PFSK-1 (cell line): ENCODE results near the gene YWHAB.

Experiments
- FOXP2 ChIP-seq: optimal IDR thresholded peaks from 2 replicates; pipeline ENCODE3; 2011; ENCODE audit warnings: borderline replicate concordance, control low read depth, inconsistent platforms; ENCODE audit not compliant: insufficient read depth; ENCODE audit errors: extremely low read length, extremely low read depth
- POLR2AphosphoS5 ChIP-seq: IDR thresholded peaks from 2 replicates; pipeline ENCODE4 v1.6.1; 2012; ENCODE audit warnings: low read depth, mild to moderate bottlenecking, control low read depth, low read length, moderate library complexity
- REST ChIP-seq, 2 experiments: IDR thresholded peaks; 2 replicates each; pipeline versions ENCODE4 v1.6.1 to v1.8.0; 2011 to 2012; ENCODE audit warnings: low read depth in 2 of 2, low read length in 2 of 2, control low read depth in 1 of 2, inconsistent platforms in 1 of 2, mild to moderate bottlenecking in 1 of 2, moderate library complexity in 1 of 2; ENCODE audit not compliant: insufficient read depth in 1 of 2
- SIN3A ChIP-seq: IDR thresholded peaks from 2 replicates; pipeline ENCODE4 v1.6.1; 2012; ENCODE audit warnings: mild to moderate bottlenecking, low read length, moderate library complexity, borderline replicate concordance; ENCODE audit not compliant: insufficient read depth
- TAF1 ChIP-seq: IDR thresholded peaks from 2 replicates; pipeline ENCODE4 v1.6.1; 2012; ENCODE audit warnings: low read length, control low read depth, borderline replicate concordance; ENCODE audit not compliant: insufficient read depth

Gene YWHAB

GRCh38 chr20:44894959-44895358, 9.5 kb downstream of the YWHAB start:
- no peak for TF ChIP-seq FOXP2
- no peak for TF ChIP-seq REST (IDR thresholded peaks at IDR 0.05; ENCODE audit: insufficient read depth in 1 of 2, low read depth in 2 of 2, low read length in 2 of 2)
- TF ChIP-seq SIN3A, result no peak
- TF ChIP-seq TAF1, result no peak
- no peak for TF ChIP-seq POLR2AphosphoS5

DNA sequence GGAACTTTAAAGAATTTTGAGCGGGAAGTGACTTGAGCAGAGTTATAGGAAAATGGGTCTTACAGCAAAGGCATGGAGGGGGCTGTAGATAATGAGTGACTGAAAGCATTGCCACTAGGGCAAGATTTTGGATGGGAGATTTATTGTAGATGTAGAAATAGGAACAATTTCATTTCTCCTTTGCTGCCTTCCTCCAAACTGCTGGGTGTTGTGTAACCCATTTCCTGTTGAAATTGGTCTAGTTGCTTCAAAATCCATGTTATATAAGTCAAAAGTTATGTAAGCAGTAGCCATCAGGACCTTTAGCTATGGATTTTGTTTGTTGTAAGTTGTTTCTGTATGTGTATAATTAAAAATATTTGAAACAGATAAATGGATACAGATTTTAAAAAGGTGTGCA, 11.1 kb downstream of the YWHAB start:
- no peak for TF ChIP-seq TAF1
- no peak for TF ChIP-seq SIN3A
- no peak for TF ChIP-seq FOXP2
- TF ChIP-seq POLR2AphosphoS5, result no peak
- no peak for TF ChIP-seq REST (IDR thresholded peaks at IDR 0.05; ENCODE audit: insufficient read depth in 1 of 2, low read depth in 2 of 2, low read length in 2 of 2)

DNA sequence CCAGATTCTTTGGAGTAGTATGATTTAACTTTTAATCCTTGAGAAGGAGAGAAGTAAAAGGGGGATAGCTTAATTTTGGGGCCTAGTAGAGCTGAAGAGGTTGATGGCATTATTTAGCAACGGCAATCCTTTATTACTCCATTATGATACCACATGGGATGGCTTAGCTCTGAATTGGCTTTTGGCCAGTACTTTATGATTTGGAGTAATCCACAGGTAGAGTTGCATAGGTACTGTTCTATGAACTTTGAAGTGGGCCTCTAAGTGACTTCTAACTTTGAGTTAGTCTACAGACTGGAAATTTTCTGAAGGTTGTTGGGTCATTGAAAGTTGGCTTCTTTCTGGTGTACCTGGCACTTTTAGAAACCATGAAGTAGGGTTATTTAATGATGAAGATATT, 11.6 kb downstream of the YWHAB start:
- TF ChIP-seq REST (IDR thresholded peaks at IDR 0.05; ENCODE audit: insufficient read depth in 1 of 2, low read depth in 2 of 2, low read length in 2 of 2) (no peak), POLR2AphosphoS5 (no peak)

- TF ChIP-seq SIN3A, result no peak
- no peak for TF ChIP-seq REST (IDR thresholded peaks at IDR 0.05; ENCODE audit: insufficient read depth in 1 of 2, low read depth in 2 of 2, low read length in 2 of 2)
- TF ChIP-seq POLR2AphosphoS5, result no peak
- TF ChIP-seq TAF1, result no peak
- no peak for TF ChIP-seq FOXP2
Measured at GRCh38 chr20:44900231-44900854, 14.8 kb downstream of the YWHAB start.

DNA sequence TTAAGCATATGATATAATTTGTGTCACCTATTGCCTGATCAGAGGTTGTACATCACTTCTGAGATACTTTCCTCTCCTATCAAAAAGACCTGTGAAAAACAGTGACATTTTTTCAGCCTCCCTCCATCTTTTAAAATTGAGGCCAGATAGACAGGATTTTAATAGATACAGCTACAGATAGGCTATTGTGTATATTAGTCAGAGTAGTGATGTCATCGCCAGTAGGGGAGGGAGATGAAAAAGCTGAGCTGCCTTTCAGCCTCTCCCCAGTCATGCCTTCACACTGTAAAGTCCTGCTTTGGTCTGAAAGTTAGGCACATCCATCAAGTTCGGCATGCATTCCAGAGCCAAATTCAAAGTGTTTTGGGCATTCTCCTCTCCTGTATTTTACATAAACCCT, 16.5 kb downstream of the YWHAB start:
- no peak for TF ChIP-seq FOXP2
- TF ChIP-seq SIN3A, result no peak
- no peak for TF ChIP-seq REST (IDR thresholded peaks at IDR 0.05; ENCODE audit: insufficient read depth in 1 of 2, low read depth in 2 of 2, low read length in 2 of 2)
- no peak for TF ChIP-seq TAF1
- no peak for TF ChIP-seq POLR2AphosphoS5
